ENCODE data around the gene P2RY6.
"Not testable (repeated sequence)": the region's sequence is repeated elsewhere in the genome, so short reads cannot be mapped to it uniquely, and the experiment has no call there.

Gene P2RY6

GRCh38 chr11:73271936-73272679, at the start of gene P2RY6:
TSS of gene P2RY6 (plus strand) at chr11:73272338. CDS start at chr11:73296519, 24,181 bp downstream.
- DNase-seq (ENCODE audit: low spot score) = no peak

GRCh38 chr11:73223998-73224730, 48.0 kb upstream of the P2RY6 start:
- DNase-seq (ENCODE audit: low spot score) = no peak

GRCh38 chr11:73225001-73225686, 47.0 kb upstream of the P2RY6 start:
- DNase-seq (ENCODE audit: low spot score) = no peak

GRCh38 chr11:73225851-73226250, 46.3 kb upstream of the P2RY6 start:
- no peak for DNase-seq (ENCODE audit: low spot score)

GRCh38 chr11:73226297-73227006, 45.7 kb upstream of the P2RY6 start:
- no peak for DNase-seq (ENCODE audit: low spot score)

- DNase-seq (ENCODE audit: low spot score) = no peak
These were observed 44.4 kb upstream of the P2RY6 start for GRCh38 chr11:73227571-73228211.

- no peak for DNase-seq (ENCODE audit: low spot score)
These were observed 43.6 kb upstream of the P2RY6 start for GRCh38 chr11:73228268-73229134.

GRCh38 chr11:73229321-73229895, 42.7 kb upstream of the P2RY6 start:
- no peak for DNase-seq (ENCODE audit: low spot score)

GRCh38 chr11:73229896-73230875, 42.0 kb upstream of the P2RY6 start:
- no peak for DNase-seq (ENCODE audit: low spot score)

GRCh38 chr11:73230931-73231330, 41.2 kb upstream of the P2RY6 start:
- DNase-seq (ENCODE audit: low spot score) = no peak

GRCh38 chr11:73232487-73232886, 39.7 kb upstream of the P2RY6 start:
- not testable (repeated sequence) for DNase-seq (ENCODE audit: low spot score)

- DNase-seq (ENCODE audit: low spot score) = no peak
These were observed 38.9 kb upstream of the P2RY6 start for GRCh38 chr11:73233211-73233610.

- DNase-seq (ENCODE audit: low spot score) = no peak
These were observed 38.3 kb upstream of the P2RY6 start for GRCh38 chr11:73233692-73234470.

- DNase-seq (ENCODE audit: low spot score) = no peak
These were observed 37.5 kb upstream of the P2RY6 start for GRCh38 chr11:73234471-73235181.

GRCh38 chr11:73235236-73235786, 36.8 kb upstream of the P2RY6 start:
- DNase-seq (ENCODE audit: low spot score) = no peak

- DNase-seq (ENCODE audit: low spot score) = no peak
These were observed 35.9 kb upstream of the P2RY6 start for GRCh38 chr11:73236205-73236765.

GRCh38 chr11:73236854-73237253, 35.3 kb upstream of the P2RY6 start:
- DNase-seq (ENCODE audit: low spot score) = peak; percentile 25

Data from cerebellar cortex (tissue), 1 donor.